Lung (tissue), 12 donors: ENCODE results near the gene CLOCK. TPM values are rescaled to one million over a fixed set of nuclear protein-coding genes. Genes with fewer than 3 reads are reported as not detected.

Experiments
- ATAC-seq: fragments of 200-7000 bp; cut with Tn5 transposase; one replicate; pipeline ENCODE4 v1.9.1; 2020; ENCODE audit warnings: moderate number of reproducible peaks; ENCODE audit not compliant: insufficient read depth, low FRiP score
- DNase-seq, 3 donors: peaks; one replicate each; pipeline ENCODE4 v3.0.0-alpha.2; 2013 to 2017
- H3K27ac ChIP-seq, 2 donors: one replicate each; pipeline ENCODE4 v1.5.1; 2013; ENCODE audit warnings: mild to moderate bottlenecking in 2 of 2, moderate library complexity in 2 of 2, control low read depth in 1 of 2, inconsistent platforms in 1 of 2, low read depth in 1 of 2, low read length in 1 of 2
- H3K27me3 ChIP-seq, 3 donors: one replicate each; pipeline ENCODE4 v1.5.1; 2013; ENCODE audit warnings: low read length in 2 of 3; ENCODE audit not compliant: control insufficient read depth in 3 of 3, insufficient read depth in 3 of 3
- H3K36me3 ChIP-seq, 4 donors: one replicate each; pipeline ENCODE4 v1.5.1; 2013; ENCODE audit warnings: low read length in 4 of 4, mild to moderate bottlenecking in 1 of 4, moderate library complexity in 1 of 4; ENCODE audit not compliant: control insufficient read depth in 4 of 4, insufficient read depth in 4 of 4
- H3K4me1 ChIP-seq, 5 donors: one replicate each; pipeline ENCODE4 v1.5.1; 2013; ENCODE audit warnings: low read length in 5 of 5, mild to moderate bottlenecking in 2 of 5, moderate library complexity in 1 of 5; ENCODE audit not compliant: control insufficient read depth in 5 of 5, insufficient read depth in 5 of 5
- H3K4me3 ChIP-seq: one replicate; pipeline ENCODE4 v1.5.1; 2013; ENCODE audit warnings: mild to moderate bottlenecking, control low read depth, moderate library complexity
- H3K9ac ChIP-seq, 2 donors: one replicate each; pipeline ENCODE4 v1.5.1; 2013; ENCODE audit warnings: low read length in 2 of 2, control low read depth in 1 of 2; ENCODE audit not compliant: insufficient read depth in 1 of 2
- H3K9me3 ChIP-seq, 4 donors: one replicate each; pipeline ENCODE4 v1.5.1; 2013; ENCODE audit warnings: low read length in 3 of 4, mild to moderate bottlenecking in 1 of 4, moderate library complexity in 1 of 4; ENCODE audit not compliant: control insufficient read depth in 4 of 4, insufficient read depth in 3 of 4
- CTCF ChIP-seq: IDR thresholded peaks from 2 replicates; pipeline ENCODE4 v1.5.1; 2012; ENCODE audit warnings: mild to moderate bottlenecking; ENCODE audit errors: control extremely low read depth, extremely low read depth
- WGBS, 2 donors: extraction: QIAGEN DNeasy Blood & Tissue Kit; methylation state at CpG; one replicate each; pipeline ENCODE4 v1.1.7; 2013; 5-methylcytosine and 5-hydroxymethylcytosine counted together
- polyA plus RNA-seq, 2 donors: library from polyadenylated mRNA; stranded (reverse); fragments of 200-250 nt; gene quantifications; one replicate each; pipeline ENCODE4 v1.2.1, GENCODE V29; 2013
- total RNA-seq, 2 donors: library from RNA; depleted of rRNA in 1 of 2; stranded (reverse); fragments of >200 nt in 1 of 2; gene quantifications; one replicate each; pipeline ENCODE4 v1.2.1, GENCODE V29; 2014 to 2021
- donor health status: control.
- donor health status: control.
- donor health status: Bipolar disorder and iron deficiency.
- donor health status: healthy.
- donor health status: DM: yes; HTN: yes; CAD: no.

The CLOCK gene
- total and polyA plus RNA-seq, 4 donors = 6.2 to 29.7 (median 14.7) TPM

- no peak overlapping the region for H3K9ac ChIP-seq
- peaks cover 0 to 5% (median 0%) of the 10 kb centered on the region in 5 donors for H3K4me1 ChIP-seq
- 80 to 81% methylated on average over 3 of the region's 3 CpGs for WGBS, 2 donors
- no peaks in the 10 kb centered on the region for H3K9me3 ChIP-seq
- no peak overlapping the region for H3K4me3 ChIP-seq
- no peaks in the 10 kb centered on the region for H3K27me3 ChIP-seq
- peak in 2 of 3 donors; percentile 54 to 62 for DNase-seq
- H3K36me3 ChIP-seq = peaks cover 6 to 36% (median 33%) of the 10 kb centered on the region in 4 donors
- no peak overlapping the region for H3K27ac ChIP-seq
- TF ChIP-seq CTCF = no peak
- ATAC-seq = no peak
These were observed 130.5 kb downstream of the CLOCK start for GRCh38 chr4:55416176-55416575.

- H3K36me3 ChIP-seq = peaks cover 0 to 20% (median 18%) of the 10 kb centered on the region in 4 donors
- no peak for DNase-seq
- ATAC-seq = no peak
- TF ChIP-seq CTCF = no peak
- 97 to 98% methylated on average over 6 of the region's 6 CpGs for WGBS, 2 donors
- no peak overlapping the region for H3K4me3 ChIP-seq
- no peaks in the 10 kb centered on the region for H3K9me3 ChIP-seq
- no peaks in the 10 kb centered on the region for H3K27me3 ChIP-seq
- H3K27ac ChIP-seq = no peak overlapping the region
- peaks cover 0 to 15% (median 1%) of the 10 kb centered on the region in 5 donors for H3K4me1 ChIP-seq
- no peak overlapping the region for H3K9ac ChIP-seq
These were observed 135.1 kb downstream of the CLOCK start for GRCh38 chr4:55411621-55412020.

- WGBS, 2 donors = 88 to 92% methylated on average over 8 of the region's 8 CpGs
- Histone ChIP-seq H3K9ac (no peak overlapping the region), H3K4me3 (no peak overlapping the region), H3K27ac (no peak overlapping the region), H3K27me3 (no peaks in the 10 kb centered on the region), H3K4me1 (peaks cover 0 to 18% (median 1%) of the 10 kb centered on the region in 5 donors), H3K36me3 (peaks cover 0 to 23% (median 16%) of the 10 kb centered on the region in 4 donors), H3K9me3 (no peaks in the 10 kb centered on the region)
- TF ChIP-seq CTCF = no peak
- DNase-seq (no peak), ATAC-seq (no peak)
These were observed 136.3 kb downstream of the CLOCK start for GRCh38 chr4:55410431-55410830.
